GM23338 (cell line): Measurements from ENCODE around the gene TMEM255B. TPM values are rescaled to one million over a fixed set of nuclear protein-coding genes. Genes with fewer than 3 reads are reported as not detected.

ENCODE experiments used
- ATAC-seq: fragments of 200-7000 bp; cut with Tn5 transposase; 3 replicates; pipeline ENCODE4 v1.9.1; 2020
- DNase-seq: peaks from one replicate; pipeline ENCODE4 v3.0.0-alpha.2; 2015; ENCODE audit warnings: low spot score
- H2AFZ ChIP-seq: fragments of 200-600 bp; sonication (generic); 2 replicates; pipeline ENCODE4 v1.8.0; 2016; ENCODE audit warnings: antibody characterized with exemption, mild to moderate bottlenecking, moderate library complexity
- H3F3A ChIP-seq: fragments of 200-600 bp; sonication (generic); replicated peaks from 2 replicates; pipeline ENCODE4 v1.8.0; 2017; ENCODE audit warnings: antibody characterized with exemption, mixed run types, low read depth
- H3K27ac ChIP-seq: fragments of 200-600 bp; sonication (generic); 2 replicates; pipeline ENCODE4 v1.6.1; 2016; ENCODE audit warnings: low read depth
- H3K27me3 ChIP-seq: fragments of 200-600 bp; sonication (generic); 2 replicates; pipeline ENCODE4 v1.8.0; 2016; ENCODE audit warnings: mild to moderate bottlenecking, mixed run types, moderate library complexity; ENCODE audit not compliant: insufficient read depth
- H3K36me3 ChIP-seq: fragments of 200-600 bp; sonication (generic); 2 replicates; pipeline ENCODE4 v1.8.0; 2016; ENCODE audit warnings: mild to moderate bottlenecking; ENCODE audit not compliant: insufficient read depth
- H3K4me1 ChIP-seq: fragments of 200-600 bp; sonication (generic); 2 replicates; pipeline ENCODE4 v1.8.0; 2016; ENCODE audit warnings: mild to moderate bottlenecking, moderate library complexity; ENCODE audit not compliant: insufficient read depth
- H3K4me2 ChIP-seq: fragments of 200-600 bp; sonication (generic); 2 replicates; pipeline ENCODE4 v1.7.1; 2017; ENCODE audit warnings: mixed run types
- H3K4me3 ChIP-seq: fragments of 200-600 bp; sonication (generic); 2 replicates; pipeline ENCODE4 v1.6.1; 2016; ENCODE audit warnings: mixed run types
- H3K79me2 ChIP-seq: fragments of 200-600 bp; sonication (generic); replicated peaks from 2 replicates; pipeline ENCODE4 v1.8.0; 2017; ENCODE audit warnings: mild to moderate bottlenecking; ENCODE audit not compliant: insufficient read depth
- H3K9me2 ChIP-seq: fragments of 200-600 bp; sonication (generic); 2 replicates; pipeline ENCODE4 v1.8.0; 2017; ENCODE audit not compliant: insufficient read depth
- H4K20me1 ChIP-seq: fragments of 200-600 bp; sonication (generic); replicated peaks from 2 replicates; pipeline ENCODE4 v1.8.0; 2017; ENCODE audit warnings: mild to moderate bottlenecking; ENCODE audit not compliant: insufficient read depth
- H3K27ac Mint-ChIP-seq: 2 replicates; pipeline ENCODE4 v1.8.0; 2020; ENCODE audit warnings: inconsistent platforms, mild to moderate bottlenecking, moderate library complexity, mixed read lengths
- H3K27me3 Mint-ChIP-seq: 3 replicates; pipeline ENCODE4 v1.8.0; 2022; ENCODE audit warnings: low read depth, mild to moderate bottlenecking, moderate library complexity, mixed read lengths, inconsistent platforms; ENCODE audit not compliant: insufficient read depth, poor library complexity
- H3K36me3 Mint-ChIP-seq: 3 replicates; pipeline ENCODE4 v1.8.0; 2021; ENCODE audit warnings: low read depth, mild to moderate bottlenecking, inconsistent platforms, moderate library complexity, mixed read lengths
- H3K4me1 Mint-ChIP-seq: 3 replicates; pipeline ENCODE4 v1.8.0; 2020; ENCODE audit warnings: mild to moderate bottlenecking, inconsistent platforms, mixed read lengths
- H3K4me3 Mint-ChIP-seq: 3 replicates; pipeline ENCODE4 v1.8.0; 2021; ENCODE audit warnings: moderate library complexity, mild to moderate bottlenecking, inconsistent platforms, mixed read lengths
- H3K9me3 Mint-ChIP-seq: 3 replicates; pipeline ENCODE4 v1.8.0; 2020; ENCODE audit warnings: moderate library complexity, mild to moderate bottlenecking, inconsistent platforms, mixed read lengths
- CREB1 ChIP-seq: fragments of 250-450 bp; sonication (Bioruptor Pico); IDR thresholded peaks from 2 replicates; pipeline ENCODE4 v1.5.0; 2020; ENCODE audit warnings: low read depth, mild to moderate bottlenecking, moderate library complexity
- CTCF ChIP-seq, 2 experiments: fragments of 200-600 bp in 1 of 2; sonication (generic) in 1 of 2; conservative IDR thresholded peaks; 2 replicates each; pipeline versions ENCODE4 v1.5.1 to v1.6.1; 2016 to 2017; ENCODE audit warnings: antibody characterized with exemption in 2 of 2, low read depth in 2 of 2, mild to moderate bottlenecking in 2 of 2, moderate library complexity in 1 of 2
- ETS1 ChIP-seq: IDR thresholded peaks from 2 replicates; pipeline ENCODE4 v1.6.1; 2016; ENCODE audit warnings: antibody characterized with exemption
- EZH2 ChIP-seq: fragments of 200-600 bp; sonication (generic); IDR thresholded peaks from one replicate; pipeline ENCODE4 v1.8.0; 2017; ENCODE audit warnings: antibody characterized with exemption, mild to moderate bottlenecking, low read depth; ENCODE audit not compliant: unreplicated experiment
- EZH2phosphoT487 ChIP-seq: fragments of 200-600 bp; sonication (generic); IDR thresholded peaks from one replicate; pipeline ENCODE4 v1.8.1; 2018; ENCODE audit warnings: antibody characterized with exemption; ENCODE audit not compliant: unreplicated experiment
- JUNB ChIP-seq: IDR thresholded peaks from one replicate; pipeline ENCODE4 v1.6.1; 2016; ENCODE audit warnings: antibody characterized with exemption; ENCODE audit not compliant: unreplicated experiment
- NANOG ChIP-seq: IDR thresholded peaks from 2 replicates; pipeline ENCODE4 v1.6.1; 2016; ENCODE audit warnings: antibody characterized with exemption, borderline replicate concordance
- POLR2AphosphoS5 ChIP-seq: IDR thresholded peaks from 2 replicates; pipeline ENCODE4 v1.6.1; 2016; ENCODE audit warnings: antibody characterized with exemption, low read depth
- ZNF462 ChIP-seq: fragments of 250-450 bp; sonication (Bioruptor Pico); IDR thresholded peaks from 2 replicates; pipeline ENCODE4 v1.5.0; 2020; ENCODE audit warnings: mild to moderate bottlenecking, moderate library complexity
- polyA plus RNA-seq: library from polyadenylated mRNA; unstranded; fragments of >200 nt; fragmentation: Nextera tagmentation; extraction: Ambion mirVana; gene quantifications from 2 replicates; pipeline ENCODE4 v1.2.1, GENCODE V29; 2016
- total RNA-seq: library from RNA; depleted of rRNA; stranded (reverse); fragments of >200 nt; shearing (Covaris generic); gene quantifications from 2 replicates; pipeline ENCODE4 v1.2.3, GENCODE V29; 2014

Gene TMEM255B
- total and polyA plus RNA-seq, 2 experiments from 2014 or later, result 0.69 to 4.4 TPM

DNA sequence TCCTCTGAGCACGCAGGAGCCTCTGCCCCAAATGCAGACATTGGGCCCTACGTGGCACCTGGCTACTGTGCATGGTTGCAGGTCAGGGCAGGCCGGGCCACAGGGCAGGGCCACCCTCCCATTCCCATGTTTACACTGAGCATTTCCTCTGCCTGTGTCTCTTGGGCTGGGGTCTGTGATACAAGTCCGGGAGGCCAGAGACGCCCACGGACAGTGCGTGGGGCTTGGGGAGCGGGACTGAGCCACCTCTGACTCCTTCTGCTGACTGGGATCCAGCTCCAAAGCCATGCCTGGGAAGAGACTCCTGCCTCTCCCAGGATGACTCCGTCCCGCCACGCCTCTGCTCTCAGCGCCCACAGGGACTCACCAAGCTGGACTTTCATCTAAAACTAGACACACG, 86.0 kb downstream of the TMEM255B start:
- H3K79me2 ChIP-seq, result no peaks in the 10 kb centered on the region; the same call in 1 of the 2 replicates
- H3K4me3 Mint-ChIP-seq, result no peak overlapping the region
- DNase-seq (no peak), ATAC-seq (no peak)
- no peak overlapping the region for H3K4me3 ChIP-seq
- H2AFZ ChIP-seq, result no peak overlapping the region
- H3F3A ChIP-seq, result no peaks in the 10 kb centered on the region
- H3K27me3 ChIP-seq, result no peaks in the 10 kb centered on the region
- H3K4me1 ChIP-seq, result peaks cover 3% of the 10 kb centered on the region
- H3K9me2 ChIP-seq, result no peaks in the 10 kb centered on the region; the same call in 1 of the 2 replicates
- H3K4me1 Mint-ChIP-seq, result peaks cover 15% of the 10 kb centered on the region; the same call in 2 of the 3 replicates
- no peaks in the 10 kb centered on the region for H3K36me3 Mint-ChIP-seq
- H3K27me3 Mint-ChIP-seq, result no peaks in the 10 kb centered on the region
- H3K9me3 Mint-ChIP-seq, result no peaks in the 10 kb centered on the region
- no peaks in the 10 kb centered on the region for H4K20me1 ChIP-seq
- no peak overlapping the region for H3K27ac Mint-ChIP-seq
- H3K27ac ChIP-seq, result no peak overlapping the region
- TF ChIP-seq EZH2phosphoT487 (no peak), NANOG (no peak), POLR2AphosphoS5 (no peak)
- no peaks in the 10 kb centered on the region for H3K36me3 ChIP-seq
- no peak overlapping the region for H3K4me2 ChIP-seq

GRCh38 chr13:113845723-113846635, 87.0 kb downstream of the TMEM255B start:
- Mint-ChIP-seq H3K27me3 (no peaks in the 10 kb centered on the region), H3K9me3 (no peaks in the 10 kb centered on the region), H3K4me1 (peaks cover 15% of the 10 kb centered on the region; the same call in 2 of the 3 replicates), H3K27ac (no peak overlapping the region), H3K36me3 (no peaks in the 10 kb centered on the region), H3K4me3 (no peak overlapping the region)
- Histone ChIP-seq H3K9me2 (no peaks in the 10 kb centered on the region; the same call in 1 of the 2 replicates), H2AFZ (no peak overlapping the region), H3K36me3 (no peaks in the 10 kb centered on the region), H3K27ac (no peak overlapping the region), H3K27me3 (no peaks in the 10 kb centered on the region), H3K4me3 (no peak overlapping the region), H4K20me1 (no peaks in the 10 kb centered on the region), H3K79me2 (no peaks in the 10 kb centered on the region; the same call in 1 of the 2 replicates), H3K4me1 (peaks cover 3% of the 10 kb centered on the region), H3K4me2 (no peak overlapping the region), H3F3A (no peaks in the 10 kb centered on the region)
- DNase-seq, result no peak
- no peak for ATAC-seq
- TF ChIP-seq ZNF462 (no peak), CREB1 (CRISPR knock-in tag) (no peak), JUNB (no peak), ETS1 (no peak), EZH2 (no peak), CTCF (conservative IDR thresholded peaks at IDR 0.05; ENCODE audit: low read depth in 2 of 2) (no peak), EZH2phosphoT487 (no peak), POLR2AphosphoS5 (no peak)
